OCI-LY3 (cell line): Measurements from ENCODE around the gene LANCL3.

Experiments used
- H2AFZ ChIP-seq: fragments of 200-600, 300-600 bp; shearing (Covaris generic); 2 replicates; pipeline ENCODE4 v1.6.0; 2014; ENCODE audit warnings: antibody characterized with exemption, low read depth, low read length
- H3K27ac ChIP-seq: fragments of 200-600, 300-600 bp; sonication (generic); 2 replicates; pipeline ENCODE4 v1.5.1; 2014; ENCODE audit warnings: mild to moderate bottlenecking, low read length, moderate library complexity, mixed read lengths
- H3K27me3 ChIP-seq: fragments of 200-600, 300-600 bp; sonication (generic); 2 replicates; pipeline ENCODE4 v1.6.1; 2014; ENCODE audit warnings: low read depth, low read length, mixed read lengths
- H3K36me3 ChIP-seq: fragments of 200-600, 300-600 bp; sonication (generic); replicated peaks from 2 replicates; pipeline ENCODE3; 2014; ENCODE audit warnings: low read depth, low read length, mixed read lengths
- H3K4me1 ChIP-seq: fragments of 300-600, 200-600 bp; sonication (generic); 2 replicates; pipeline ENCODE4 v1.6.1; 2014; ENCODE audit warnings: low read length, mixed read lengths
- H3K4me2 ChIP-seq: fragments of 200-600, 300-600 bp; sonication (generic); 2 replicates; pipeline ENCODE4 v1.6.1; 2014; ENCODE audit warnings: low read length, mixed read lengths
- H3K4me3 ChIP-seq: fragments of 300-600, 200-600 bp; sonication (generic); 2 replicates; pipeline ENCODE4 v1.5.1; 2014; ENCODE audit warnings: antibody characterized with exemption, mild to moderate bottlenecking, low read length, moderate library complexity
- H3K79me2 ChIP-seq: fragments of 300-600, 200-600 bp; shearing (Covaris generic); 2 replicates; pipeline ENCODE4 v1.6.1; 2014; ENCODE audit warnings: mild to moderate bottlenecking, low read length, mixed read lengths
- H3K9ac ChIP-seq: fragments of 300-600, 200-600 bp; shearing (Covaris generic); 2 replicates; pipeline ENCODE4 v1.6.0; 2014; ENCODE audit warnings: mild to moderate bottlenecking, low read length, moderate library complexity
- H3K9me3 ChIP-seq: fragments of 200-600, 300-600 bp; shearing (Covaris generic); 2 replicates; pipeline ENCODE4 v1.6.1; 2014; ENCODE audit warnings: low read length, mixed read lengths; ENCODE audit not compliant: insufficient read depth
- H4K20me1 ChIP-seq: fragments of 200-600, 300-600 bp; sonication (generic); 2 replicates; pipeline ENCODE4 v1.6.1; 2016; ENCODE audit warnings: low read length, mixed read lengths; ENCODE audit not compliant: insufficient read depth
- CTCF ChIP-seq: fragments of 200-600, 300-600 bp; sonication (generic); IDR thresholded peaks from 2 replicates; pipeline ENCODE4 v1.5.1; 2014; ENCODE audit warnings: antibody characterized with exemption, low read length, low read depth
- EZH2phosphoT487 ChIP-seq: fragments of 200-600 bp; shearing (Covaris generic); IDR thresholded peaks from 2 replicates; pipeline ENCODE4 v1.6.1; 2018; ENCODE audit warnings: antibody characterized with exemption, mixed run types, low read depth

Gene LANCL3

GRCh38 chrX:37717708-37718107 lies 146.2 kb downstream of the LANCL3 start:
- Histone ChIP-seq H3K9ac (no peak overlapping the region), H4K20me1 (no peaks in the 10 kb centered on the region), H3K4me1 (no peaks in the 10 kb centered on the region), H3K27ac (no peak overlapping the region), H3K4me2 (no peak overlapping the region), H3K4me3 (no peak overlapping the region), H3K36me3 (no peaks in the 10 kb centered on the region), H3K9me3 (no peaks in the 10 kb centered on the region), H3K27me3 (no peaks in the 10 kb centered on the region), H3K79me2 (no peaks in the 10 kb centered on the region), H2AFZ (no peak overlapping the region)
- no peak for TF ChIP-seq CTCF
- no peak for TF ChIP-seq EZH2phosphoT487

- Histone ChIP-seq H3K36me3 (no peaks in the 10 kb centered on the region), H3K27ac (no peak overlapping the region), H3K4me2 (no peak overlapping the region), H3K4me3 (no peak overlapping the region), H3K4me1 (no peaks in the 10 kb centered on the region), H3K9ac (no peak overlapping the region), H3K9me3 (no peaks in the 10 kb centered on the region), H3K27me3 (no peaks in the 10 kb centered on the region), H3K79me2 (no peaks in the 10 kb centered on the region), H4K20me1 (no peaks in the 10 kb centered on the region), H2AFZ (no peak overlapping the region)
- TF ChIP-seq CTCF: no peak
- TF ChIP-seq EZH2phosphoT487: no peak
These were observed 151.1 kb downstream of the LANCL3 start for GRCh38 chrX:37722595-37722994.

GRCh38 chrX:37726346-37726745 lies 154.9 kb downstream of the LANCL3 start:
- Histone ChIP-seq H3K27me3 (no peaks in the 10 kb centered on the region), H3K4me2 (no peak overlapping the region), H3K9ac (no peak overlapping the region), H4K20me1 (no peaks in the 10 kb centered on the region), H3K27ac (no peak overlapping the region), H3K79me2 (no peaks in the 10 kb centered on the region), H3K9me3 (no peaks in the 10 kb centered on the region), H2AFZ (no peak overlapping the region), H3K36me3 (no peaks in the 10 kb centered on the region), H3K4me1 (no peaks in the 10 kb centered on the region), H3K4me3 (no peak overlapping the region)
- TF ChIP-seq EZH2phosphoT487 (no peak), CTCF (no peak)
